Chondrocyte (in vitro differentiated cells): ENCODE results near the gene RSPH10B. TPM values are rescaled to one million over a fixed set of nuclear protein-coding genes. Genes with fewer than 3 reads are reported as not detected.
"Not testable (repeated sequence)": the region's sequence is repeated elsewhere in the genome, so short reads cannot be mapped to it uniquely, and the experiment has no call there.

Source experiments
- DNase-seq: peaks from one replicate; pipeline ENCODE4 v3.0.0; 2021; ENCODE audit warnings: mixed read lengths, low spot score
- H3K27ac Mint-ChIP-seq: one replicate; pipeline ENCODE4 v1.8.0; 2021; ENCODE audit warnings: mild to moderate bottlenecking, moderate library complexity, mixed read lengths; ENCODE audit not compliant: unreplicated experiment
- H3K27me3 Mint-ChIP-seq: 2 replicates; pipeline ENCODE4 v1.8.0; 2021; ENCODE audit warnings: low read depth, mixed read lengths
- H3K36me3 Mint-ChIP-seq: 2 replicates; pipeline ENCODE4 v1.8.0; 2021; ENCODE audit warnings: low read depth, mixed read lengths
- H3K4me1 Mint-ChIP-seq: 2 replicates; pipeline ENCODE4 v1.8.0; 2021; ENCODE audit warnings: low read depth, mild to moderate bottlenecking, mixed read lengths
- H3K4me3 Mint-ChIP-seq: one replicate; pipeline ENCODE4 v1.8.0; 2021; ENCODE audit warnings: mild to moderate bottlenecking, moderate library complexity, mixed read lengths; ENCODE audit not compliant: unreplicated experiment
- H3K9me3 Mint-ChIP-seq: 2 replicates; pipeline ENCODE4 v1.8.0; 2021; ENCODE audit warnings: low read depth, mixed read lengths
- total RNA-seq: library from RNA; stranded (reverse); gene quantifications from 3 replicates; pipeline ENCODE4 v1.2.1, GENCODE V29; 2021

RSPH10B gene
- total RNA-seq, 1 donor from 2014 or later = not detected

GRCh38 chr7:5934945-5935450 lies 35.5 kb downstream of the RSPH10B start:
- not testable (repeated sequence) for H3K4me3 Mint-ChIP-seq, H3K27ac Mint-ChIP-seq, H3K9me3 Mint-ChIP-seq, DNase-seq, H3K27me3 Mint-ChIP-seq, H3K4me1 Mint-ChIP-seq, H3K36me3 Mint-ChIP-seq

DNA sequence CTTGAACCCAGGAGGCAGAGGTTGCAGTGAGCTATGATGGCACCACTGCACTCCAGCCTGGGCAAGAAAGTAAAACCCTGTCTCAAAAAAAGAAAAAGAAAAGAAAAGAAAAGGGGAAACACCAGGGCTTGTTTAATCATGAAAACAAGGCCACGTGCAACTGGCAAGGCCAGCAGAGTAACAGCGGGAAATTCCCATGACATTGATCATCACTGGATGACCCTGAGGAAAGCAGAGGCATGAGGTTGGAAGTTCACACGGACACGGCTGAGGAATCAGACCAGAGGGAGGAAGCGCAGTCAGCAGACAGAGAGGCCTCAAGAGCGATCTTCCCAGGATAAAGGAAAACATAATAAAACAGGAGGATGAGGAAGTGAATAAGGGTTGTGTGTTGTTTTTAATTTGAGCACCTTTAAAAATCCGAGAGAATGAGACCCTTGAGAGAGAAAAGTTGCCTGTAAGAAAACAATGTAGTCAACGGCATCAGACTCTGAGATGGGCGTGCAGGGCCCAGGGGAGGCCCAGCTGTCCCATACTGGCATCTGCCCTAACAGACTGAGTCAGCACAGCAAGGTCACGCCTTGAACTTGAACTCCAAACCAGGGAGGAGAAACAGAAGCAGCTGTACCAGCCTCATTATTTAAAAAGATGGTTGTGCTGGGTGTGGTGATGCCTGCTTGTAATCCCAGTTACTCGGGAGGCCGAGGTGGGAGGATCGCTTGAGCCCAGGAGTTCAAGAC lies 38.4 kb downstream of the RSPH10B start:
- H3K9me3 Mint-ChIP-seq, DNase-seq, H3K4me3 Mint-ChIP-seq, H3K4me1 Mint-ChIP-seq, H3K27me3 Mint-ChIP-seq, H3K36me3 Mint-ChIP-seq: not testable (repeated sequence)
- H3K27ac Mint-ChIP-seq = peak overlapping the region; percentile 36

DNA sequence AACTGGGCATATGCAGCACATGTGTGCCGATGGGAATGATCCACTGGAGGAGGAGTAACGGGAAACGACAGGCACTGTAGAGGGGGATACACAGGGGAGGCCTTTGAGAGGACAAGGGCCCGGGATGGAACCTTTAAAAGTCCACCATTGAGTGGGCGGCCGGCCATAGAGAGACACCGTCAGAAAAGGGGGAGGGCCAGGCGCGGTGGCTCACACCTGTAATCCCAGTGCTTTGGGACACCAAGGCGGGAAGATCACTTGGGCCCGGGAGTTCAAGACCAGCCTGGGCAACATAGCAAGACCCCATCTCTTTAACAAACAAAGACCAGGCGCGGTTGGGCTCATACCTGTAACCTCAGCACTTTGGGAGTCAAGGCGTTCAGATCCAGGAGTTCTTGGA lies 39.2 kb downstream of the RSPH10B start:
- peak overlapping the region; percentile 69 for H3K27ac Mint-ChIP-seq
- not testable (repeated sequence) for H3K4me1 Mint-ChIP-seq, H3K27me3 Mint-ChIP-seq, H3K9me3 Mint-ChIP-seq, DNase-seq, H3K36me3 Mint-ChIP-seq, H3K4me3 Mint-ChIP-seq

GRCh38 chr7:5930290-5930689 lies 40.2 kb downstream of the RSPH10B start:
- not testable (repeated sequence) for H3K9me3 Mint-ChIP-seq, DNase-seq, H3K4me1 Mint-ChIP-seq, H3K27ac Mint-ChIP-seq, H3K36me3 Mint-ChIP-seq, H3K4me3 Mint-ChIP-seq, H3K27me3 Mint-ChIP-seq

DNA sequence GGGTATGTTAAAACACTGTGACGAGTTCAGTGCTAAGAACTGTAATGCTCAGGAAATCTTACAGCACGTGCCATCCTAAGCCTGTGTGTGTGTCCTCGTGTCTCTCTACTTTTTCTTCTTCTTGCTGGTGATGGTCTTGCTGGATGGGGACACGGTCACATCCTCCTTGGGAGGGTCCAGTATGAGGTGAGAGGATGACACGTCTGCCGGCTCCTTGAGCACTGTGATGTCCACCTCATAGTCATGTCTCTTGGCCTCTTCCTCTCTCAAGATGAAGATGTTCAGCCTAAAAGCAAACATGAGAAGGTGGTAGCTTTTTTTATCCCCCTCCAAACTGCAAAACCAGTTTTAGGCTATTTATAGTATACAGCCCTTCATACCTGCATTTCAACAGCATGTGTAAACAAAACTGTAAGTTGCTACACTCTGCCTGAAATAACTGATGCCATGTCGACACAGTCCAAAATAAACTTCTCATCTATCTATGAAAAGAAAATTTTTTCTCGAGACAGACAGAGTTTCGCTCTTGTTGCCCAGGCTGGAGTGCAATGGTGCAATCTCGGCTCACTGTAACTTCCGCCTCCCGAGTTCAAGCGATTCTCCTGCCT lies 44.1 kb downstream of the RSPH10B start:
- not testable (repeated sequence) for H3K4me3 Mint-ChIP-seq, H3K27me3 Mint-ChIP-seq, H3K27ac Mint-ChIP-seq, H3K4me1 Mint-ChIP-seq, H3K36me3 Mint-ChIP-seq, DNase-seq, H3K9me3 Mint-ChIP-seq

- not testable (repeated sequence) for H3K4me1 Mint-ChIP-seq, H3K27ac Mint-ChIP-seq, H3K9me3 Mint-ChIP-seq, H3K27me3 Mint-ChIP-seq, DNase-seq, H3K4me3 Mint-ChIP-seq, H3K36me3 Mint-ChIP-seq
Observed at GRCh38 chr7:5924630-5925029, 45.9 kb downstream of the RSPH10B start.

GRCh38 chr7:5924180-5924579 lies 46.3 kb downstream of the RSPH10B start:
- not testable (repeated sequence) for H3K4me1 Mint-ChIP-seq, H3K4me3 Mint-ChIP-seq, H3K36me3 Mint-ChIP-seq, DNase-seq, H3K27ac Mint-ChIP-seq, H3K9me3 Mint-ChIP-seq, H3K27me3 Mint-ChIP-seq

DNA sequence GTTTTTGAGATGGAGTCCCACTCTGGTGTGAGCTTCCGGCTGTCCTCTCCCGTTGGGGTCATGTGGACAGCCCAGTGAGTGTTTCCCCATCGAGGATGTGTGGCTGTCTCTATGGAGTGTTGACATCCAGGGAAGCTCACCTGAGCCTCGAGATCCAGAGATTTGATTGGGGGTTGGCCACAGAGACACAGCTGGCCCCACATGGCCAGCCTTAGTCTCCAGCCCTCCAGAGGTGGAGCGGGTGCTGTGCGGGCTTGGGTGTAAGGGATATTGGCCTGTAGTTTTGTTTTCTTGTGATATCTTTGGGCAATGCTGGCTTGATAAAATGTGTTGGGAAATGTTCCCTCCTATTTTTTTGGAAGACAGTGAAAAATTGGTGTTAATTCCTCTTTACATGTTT lies 54.0 kb downstream of the RSPH10B start:
- H3K4me1 Mint-ChIP-seq, H3K27ac Mint-ChIP-seq, DNase-seq, H3K27me3 Mint-ChIP-seq, H3K36me3 Mint-ChIP-seq, H3K9me3 Mint-ChIP-seq, H3K4me3 Mint-ChIP-seq: not testable (repeated sequence)

DNA sequence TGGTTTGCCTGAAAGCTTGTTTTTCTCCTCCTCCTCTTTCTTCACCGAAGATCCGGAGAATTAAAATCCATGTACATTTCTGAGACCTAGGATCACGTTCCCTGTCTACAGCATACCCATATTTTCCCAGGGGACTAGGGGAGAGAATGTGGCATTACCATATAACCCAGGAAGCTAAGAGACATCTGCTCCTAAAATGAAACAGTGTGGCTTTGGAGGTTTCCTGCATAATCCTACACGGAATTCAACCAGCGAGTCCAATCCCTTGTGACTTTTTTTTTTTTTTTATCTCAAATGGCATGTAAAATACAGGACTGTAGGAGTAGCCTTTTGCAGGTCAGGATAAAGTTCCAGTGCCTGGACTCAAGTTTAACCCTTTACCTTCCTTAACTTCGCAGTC lies 61.7 kb downstream of the RSPH10B start:
- H3K4me1 Mint-ChIP-seq, H3K36me3 Mint-ChIP-seq, H3K27me3 Mint-ChIP-seq, H3K9me3 Mint-ChIP-seq, H3K27ac Mint-ChIP-seq, H3K4me3 Mint-ChIP-seq, DNase-seq: not testable (repeated sequence)

DNA sequence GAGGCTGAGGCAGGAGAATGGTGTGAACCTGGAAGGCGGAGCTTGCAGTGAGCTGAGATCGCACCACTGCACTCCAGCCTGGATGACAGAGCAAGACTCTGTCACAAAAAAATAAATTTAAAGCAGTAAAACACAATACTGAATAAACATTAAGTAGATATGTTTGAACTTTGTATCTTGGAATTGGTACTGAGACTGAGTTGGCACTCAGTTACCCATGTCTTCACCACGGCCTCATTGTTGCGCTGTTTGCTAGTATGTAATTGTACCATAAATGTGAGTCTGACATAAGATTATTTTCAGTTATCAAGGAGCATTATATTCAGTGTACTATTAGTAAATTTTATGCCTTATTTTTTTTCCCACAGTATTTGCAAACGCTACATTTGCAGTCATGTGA lies 65.8 kb downstream of the RSPH10B start:
- not testable (repeated sequence) for H3K27me3 Mint-ChIP-seq, H3K4me1 Mint-ChIP-seq, H3K9me3 Mint-ChIP-seq, DNase-seq, H3K4me3 Mint-ChIP-seq, H3K27ac Mint-ChIP-seq, H3K36me3 Mint-ChIP-seq

DNA sequence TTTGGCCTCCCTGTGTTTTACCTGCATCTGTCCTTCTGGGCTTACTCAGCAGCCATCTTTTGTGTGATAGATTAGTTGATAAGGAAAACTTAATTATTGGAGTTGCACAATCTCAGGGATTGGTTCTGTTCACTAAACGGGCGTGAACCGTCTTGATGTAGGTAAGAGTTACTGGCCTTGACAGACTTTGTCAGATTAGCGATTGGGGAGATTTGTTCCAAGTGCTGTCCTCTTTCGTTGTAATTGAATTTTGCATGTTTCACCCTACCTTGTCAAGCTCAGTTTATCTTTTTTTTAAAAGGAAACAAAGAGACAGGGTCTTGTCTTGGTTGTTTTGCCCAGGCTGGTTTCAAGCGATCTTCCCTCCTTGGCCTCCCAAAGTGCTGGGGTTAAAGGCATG lies 67.5 kb downstream of the RSPH10B start:
- H3K27me3 Mint-ChIP-seq, H3K27ac Mint-ChIP-seq, H3K36me3 Mint-ChIP-seq, H3K4me3 Mint-ChIP-seq, H3K9me3 Mint-ChIP-seq, DNase-seq, H3K4me1 Mint-ChIP-seq: not testable (repeated sequence)
